Endothelial cell of umbilical vein (primary cell): ENCODE data around the gene GJB2. TPM values are rescaled to one million over a fixed set of nuclear protein-coding genes. Genes with fewer than 3 reads are reported as not detected.

ENCODE experiments used
- BruUV-seq: library from RNA; stranded (reverse); fragments of 400-500 nt; replicated peaks from 2 replicates; lab custom pipeline; 2021; lab: Mats Ljungman, UMichigan
- CTCF ChIA-PET: fragments of 300-600, 350-600 bp; sonication (Branson Sonifier 250); formaldehyde crosslinking; loops from one replicate; lab custom pipeline; 2021; ENCODE audit warnings: antibody characterized with exemption, inconsistent platforms; lab: Charles Lee
- POLR2A ChIA-PET: fragments of 300-600, 350-600 bp; sonication (Branson Sonifier 250); formaldehyde crosslinking; loops from one replicate; lab custom pipeline; 2021; ENCODE audit warnings: antibody characterized with exemption, inconsistent platforms; lab: Charles Lee
- DNase-seq: peaks from one replicate; pipeline ENCODE4 v3.0.0-alpha.2; 2011; ENCODE audit warnings: low read depth, low spot score
- FAIRE-seq: peaks from 2 replicates; lab custom pipeline; 2011; peaks lifted over from hg19 to GRCh38; lab: Jason Lieb, UNC
- H2AFZ ChIP-seq: 2 replicates; pipeline ENCODE4 v1.6.0; 2012; ENCODE audit warnings: low read depth, low read length, control low read depth, inconsistent platforms
- H3K27ac ChIP-seq: 2 replicates; pipeline ENCODE4 v1.5.1; 2011; ENCODE audit warnings: low read depth, mild to moderate bottlenecking, control low read depth, low read length, moderate library complexity; ENCODE audit not compliant: insufficient read depth
- H3K27me3 ChIP-seq, 2 experiments: 2 replicates each; pipeline versions ENCODE4 v1.6.0 to v1.6.1; 2011; ENCODE audit warnings: low read length in 2 of 2, mixed read lengths in 1 of 2; ENCODE audit not compliant: control insufficient read depth in 2 of 2, insufficient read depth in 2 of 2
- H3K36me3 ChIP-seq, 2 experiments: 2 replicates in 1 of 2; 3 replicates in 1 of 2; pipeline ENCODE4 v1.5.1; 2011; ENCODE audit warnings: low read length in 2 of 2, mild to moderate bottlenecking in 1 of 2, moderate library complexity in 1 of 2; ENCODE audit not compliant: control insufficient read depth in 2 of 2, insufficient read depth in 2 of 2; ENCODE audit errors: extremely low read depth in 1 of 2
- H3K4me1 ChIP-seq: 3 replicates; pipeline ENCODE4 v1.5.1; 2011; ENCODE audit warnings: mild to moderate bottlenecking, low read length; ENCODE audit not compliant: control insufficient read depth, insufficient read depth; ENCODE audit errors: extremely low read depth
- H3K4me2 ChIP-seq: 2 replicates; pipeline ENCODE4 v1.6.1; 2011; ENCODE audit warnings: low read length, control low read depth, mixed read lengths; ENCODE audit not compliant: insufficient read depth
- H3K4me3 ChIP-seq, 3 experiments: fragments of 200-600 bp in 1 of 3; sonication (generic), shearing (Covaris generic) in 1 of 3; replicated peaks in 1 of 3; 2 replicates each; pipeline ENCODE4 v1.5.1; 2011 to 2016; ENCODE audit warnings: control low read depth in 3 of 3, low read length in 3 of 3, mild to moderate bottlenecking in 2 of 3, inconsistent platforms in 1 of 3, low read depth in 1 of 3, moderate library complexity in 1 of 3; ENCODE audit not compliant: insufficient read depth in 1 of 3
- H3K79me2 ChIP-seq: 2 replicates; pipeline ENCODE4 v1.6.0; 2012; ENCODE audit warnings: low read length, inconsistent platforms; ENCODE audit not compliant: control insufficient read depth, insufficient read depth
- H3K9ac ChIP-seq: replicated peaks from 2 replicates; pipeline ENCODE3; 2011; ENCODE audit warnings: low read length, control low read depth; ENCODE audit not compliant: insufficient read depth; ENCODE audit errors: extremely low read depth
- H3K9me1 ChIP-seq: replicated peaks from 3 replicates; pipeline ENCODE4 v1.6.0; 2011; ENCODE audit warnings: mild to moderate bottlenecking, low read length; ENCODE audit not compliant: control insufficient read depth, insufficient read depth; ENCODE audit errors: extremely low read depth
- H3K9me3 ChIP-seq: replicated peaks from 2 replicates; pipeline ENCODE4 v1.5.1; 2012; ENCODE audit warnings: low read length, inconsistent platforms; ENCODE audit not compliant: control insufficient read depth, insufficient read depth
- H4K20me1 ChIP-seq: replicated peaks from 2 replicates; pipeline ENCODE3; 2011; ENCODE audit warnings: mild to moderate bottlenecking, low read length; ENCODE audit not compliant: control insufficient read depth, insufficient read depth; ENCODE audit errors: extremely low read depth
- EZH2 ChIP-seq: IDR thresholded peaks from 2 replicates; pipeline ENCODE4 v1.6.1; 2012; ENCODE audit warnings: borderline replicate concordance, low read depth, mild to moderate bottlenecking, moderate library complexity, low read length, inconsistent platforms; ENCODE audit not compliant: severe bottlenecking
- FOS ChIP-seq: IDR thresholded peaks from 2 replicates; pipeline ENCODE4 v1.6.1; 2011; ENCODE audit warnings: mild to moderate bottlenecking, low read length, moderate library complexity, borderline replicate concordance; ENCODE audit not compliant: insufficient read depth
- GATA2 ChIP-seq: IDR thresholded peaks from 2 replicates; pipeline ENCODE4 v1.7.0; 2011; ENCODE audit warnings: low read depth, mild to moderate bottlenecking, moderate library complexity, mixed read lengths, low read length; ENCODE audit not compliant: insufficient read length, insufficient read depth
- JUN ChIP-seq: IDR thresholded peaks from 2 replicates; pipeline ENCODE4 v1.6.1; 2011; ENCODE audit warnings: borderline replicate concordance, low read depth; ENCODE audit not compliant: insufficient read length, insufficient read depth
- MAX ChIP-seq: IDR thresholded peaks from 2 replicates; pipeline ENCODE4 v1.6.1; 2011; ENCODE audit not compliant: insufficient read depth, insufficient read length
- MYC ChIP-seq: IDR thresholded peaks from one replicate; pipeline ENCODE4 v1.6.1; 2011; ENCODE audit warnings: mild to moderate bottlenecking, low read depth, low read length
- POLR2A ChIP-seq: IDR thresholded peaks from 2 replicates; pipeline ENCODE4 v1.6.1; 2012; ENCODE audit warnings: low read depth, mild to moderate bottlenecking, control low read depth, low read length
- POLR2AphosphoS5 ChIP-seq: IDR thresholded peaks from 2 replicates; pipeline ENCODE4 v1.6.1; 2012; ENCODE audit warnings: low read depth, mild to moderate bottlenecking, control low read depth, low read length, moderate library complexity; ENCODE audit not compliant: insufficient read depth
- dilution Hi-C: fragments of 300-500 bp; cut with MboI; formaldehyde crosslinking; loops from one replicate; pipeline ENCODE4 v1.15.0; 2019; ENCODE audit warnings: low sequenced_read_pairs; ENCODE audit not compliant: extremely low pct_ligation_motif_present
- intact Hi-C: fragments of 100-400 bp; cut with micrococcal nuclease; formaldehyde crosslinking; loops from one replicate; pipeline ENCODE4 v1.10.0; 2022
- polyA plus RNA-seq, 4 experiments: library from polyadenylated mRNA; depleted of rRNA in 3 of 4; stranded (reverse) in 3 of 4; unstranded in 1 of 4; fragments of >200 nt; gene quantifications; 2 replicates each; pipeline versions ENCODE4 v1.2.1 to v1.2.3, GENCODE V29; 2011 to 2012; ENCODE audit warnings: missing spikeins in 1 of 4
- total RNA-seq: library from RNA; stranded (reverse); gene quantifications from 2 replicates; pipeline ENCODE4 v1.2.3, GENCODE V29; 2021
- TF ChIP-seq, protein P1 (sequence below), 2 donors: IDR thresholded peaks; 1 replicate in 1 of 2; 2 replicates in 1 of 2; pipeline ENCODE4 v1.5.1; 2011; ENCODE audit warnings: low read length in 2 of 2, mild to moderate bottlenecking in 2 of 2, moderate library complexity in 2 of 2, control low read depth in 1 of 2, inconsistent platforms in 1 of 2, low read depth in 1 of 2; ENCODE audit not compliant: insufficient read depth in 1 of 2; ENCODE audit errors: extremely low read depth in 1 of 2

Gene GJB2
- total and polyA plus RNA-seq, 2 donors (not counting 3 experiments of a cell fraction or from before 2014, with no cell fraction given) = not detected

- H3K79me2 ChIP-seq = no peaks in the 10 kb centered on the region
- POLR2A ChIA-PET = no interaction called here
- FAIRE-seq = no peak
- no peak overlapping the region for H3K9ac ChIP-seq
- H3K27me3 ChIP-seq = peaks cover 29 to 39% of the 10 kb centered on the region in 2 experiments
- no peaks in the 10 kb centered on the region for H3K9me1 ChIP-seq
- CTCF ChIA-PET = interaction anchor here (1.2 to 2.0 kb wide), 3 partner anchors 9 to 739 kb away, joined by 4 to 17 read pairs (median 9); no protein-coding TSS in a partner anchor
- H2AFZ ChIP-seq = no peak overlapping the region
- TF ChIP-seq EZH2 = no peak
- no peak for TF ChIP-seq POLR2A
- TF ChIP-seq JUN = no peak
- TF ChIP-seq, protein P1, sequence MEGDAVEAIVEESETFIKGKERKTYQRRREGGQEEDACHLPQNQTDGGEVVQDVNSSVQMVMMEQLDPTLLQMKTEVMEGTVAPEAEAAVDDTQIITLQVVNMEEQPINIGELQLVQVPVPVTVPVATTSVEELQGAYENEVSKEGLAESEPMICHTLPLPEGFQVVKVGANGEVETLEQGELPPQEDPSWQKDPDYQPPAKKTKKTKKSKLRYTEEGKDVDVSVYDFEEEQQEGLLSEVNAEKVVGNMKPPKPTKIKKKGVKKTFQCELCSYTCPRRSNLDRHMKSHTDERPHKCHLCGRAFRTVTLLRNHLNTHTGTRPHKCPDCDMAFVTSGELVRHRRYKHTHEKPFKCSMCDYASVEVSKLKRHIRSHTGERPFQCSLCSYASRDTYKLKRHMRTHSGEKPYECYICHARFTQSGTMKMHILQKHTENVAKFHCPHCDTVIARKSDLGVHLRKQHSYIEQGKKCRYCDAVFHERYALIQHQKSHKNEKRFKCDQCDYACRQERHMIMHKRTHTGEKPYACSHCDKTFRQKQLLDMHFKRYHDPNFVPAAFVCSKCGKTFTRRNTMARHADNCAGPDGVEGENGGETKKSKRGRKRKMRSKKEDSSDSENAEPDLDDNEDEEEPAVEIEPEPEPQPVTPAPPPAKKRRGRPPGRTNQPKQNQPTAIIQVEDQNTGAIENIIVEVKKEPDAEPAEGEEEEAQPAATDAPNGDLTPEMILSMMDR (IDR thresholded peaks at IDR 0.05; ENCODE audit: extremely low read depth in 1 of 2, insufficient read depth in 1 of 2, low read depth in 1 of 2, low read length in 2 of 2) = no peak
- no peak for TF ChIP-seq MAX
- no peak for TF ChIP-seq GATA2
- no peak for TF ChIP-seq FOS
- TF ChIP-seq MYC = no peak
- TF ChIP-seq POLR2AphosphoS5 = no peak
- H4K20me1 ChIP-seq = no peaks in the 10 kb centered on the region
- no peaks in the 10 kb centered on the region for H3K9me3 ChIP-seq
- no peak for DNase-seq
- dilution Hi-C loops (no loop called here), intact Hi-C loops (no loop called here)
- no peaks in the 10 kb centered on the region for H3K4me1 ChIP-seq
- no peaks in the 10 kb centered on the region for H3K36me3 ChIP-seq
- no peak overlapping the region for H3K4me2 ChIP-seq
- H3K27ac ChIP-seq = no peak overlapping the region
- no peak overlapping the region for H3K4me3 ChIP-seq
- BruUV-seq = no TSS peak
These were observed 7.2 kb downstream of the GJB2 start for GRCh38 chr13:20185366-20186056.
